Astrocyte (in vitro differentiated cells and primary cell): ENCODE results near the gene WDR20.

ENCODE experiments used
- EZH2 ChIP-seq: IDR thresholded peaks from 2 replicates; pipeline ENCODE4 v1.6.1; 2012; ENCODE audit warnings: mild to moderate bottlenecking, low read length, inconsistent platforms; ENCODE audit not compliant: insufficient read depth
- TF ChIP-seq, protein P1 (sequence below): IDR thresholded peaks from 2 replicates; pipeline ENCODE4 v1.5.1; 2011; ENCODE audit warnings: low read depth, mild to moderate bottlenecking, inconsistent platforms, low read length, moderate library complexity; ENCODE audit not compliant: insufficient read depth

DNA sequence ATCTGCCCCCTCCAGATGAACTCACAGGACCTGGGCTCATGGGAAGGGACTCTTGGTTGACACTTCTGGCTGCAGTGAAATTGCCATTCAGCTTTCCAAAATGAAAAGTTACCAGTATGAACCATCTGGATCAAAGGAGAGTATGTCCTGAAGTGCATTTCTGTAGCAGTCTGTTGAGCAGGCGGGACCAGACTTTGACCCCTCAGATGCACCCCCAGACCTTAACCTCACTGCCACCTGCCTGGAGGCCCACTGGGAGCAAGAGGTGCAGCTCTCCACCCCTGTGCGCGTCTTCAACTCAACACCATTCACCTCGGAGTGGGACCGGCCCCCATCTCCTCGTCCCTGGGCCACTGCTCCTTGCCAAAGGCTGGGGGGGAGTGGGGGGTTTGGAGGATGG, 110.3 kb downstream of the WDR20 start:
- TF ChIP-seq, protein P1, sequence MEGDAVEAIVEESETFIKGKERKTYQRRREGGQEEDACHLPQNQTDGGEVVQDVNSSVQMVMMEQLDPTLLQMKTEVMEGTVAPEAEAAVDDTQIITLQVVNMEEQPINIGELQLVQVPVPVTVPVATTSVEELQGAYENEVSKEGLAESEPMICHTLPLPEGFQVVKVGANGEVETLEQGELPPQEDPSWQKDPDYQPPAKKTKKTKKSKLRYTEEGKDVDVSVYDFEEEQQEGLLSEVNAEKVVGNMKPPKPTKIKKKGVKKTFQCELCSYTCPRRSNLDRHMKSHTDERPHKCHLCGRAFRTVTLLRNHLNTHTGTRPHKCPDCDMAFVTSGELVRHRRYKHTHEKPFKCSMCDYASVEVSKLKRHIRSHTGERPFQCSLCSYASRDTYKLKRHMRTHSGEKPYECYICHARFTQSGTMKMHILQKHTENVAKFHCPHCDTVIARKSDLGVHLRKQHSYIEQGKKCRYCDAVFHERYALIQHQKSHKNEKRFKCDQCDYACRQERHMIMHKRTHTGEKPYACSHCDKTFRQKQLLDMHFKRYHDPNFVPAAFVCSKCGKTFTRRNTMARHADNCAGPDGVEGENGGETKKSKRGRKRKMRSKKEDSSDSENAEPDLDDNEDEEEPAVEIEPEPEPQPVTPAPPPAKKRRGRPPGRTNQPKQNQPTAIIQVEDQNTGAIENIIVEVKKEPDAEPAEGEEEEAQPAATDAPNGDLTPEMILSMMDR, result no peak
- no peak for TF ChIP-seq EZH2
